GM12878 (cell line): Measurements from ENCODE around the gene ITIH6. TPM values are rescaled to one million over a fixed set of nuclear protein-coding genes. Genes with fewer than 3 reads are reported as not detected.

Experiments used
- ATAC-seq: fragments of 200-7000 bp; cut with Tn5 transposase; 3 replicates; pipeline ENCODE4 v1.9.1; 2020; ENCODE audit warnings: mild to moderate bottlenecking, moderate library complexity
- BruUV-seq: library from RNA; stranded (reverse); fragments of 400-500 nt; replicated peaks from 2 replicates; lab custom pipeline; 2021; lab: Mats Ljungman, UMichigan
- CTCF ChIA-PET: fragments of 300-600 bp; sonication (Branson Sonifier 250); formaldehyde crosslinking; extraction: SDS; loops from one replicate; lab custom pipeline; 2021; ENCODE audit warnings: inconsistent platforms; lab: Yijun Ruan, JAX
- POLR2A ChIA-PET: fragments of 350-600 bp; formaldehyde crosslinking; extraction: SDS; loops from one replicate; lab custom pipeline; 2021; ENCODE audit warnings: inconsistent platforms; lab: Charles Lee
- RAD21 ChIA-PET: fragments of 300-600 bp; sonication (Branson Sonifier 250); formaldehyde crosslinking; loops from one replicate; lab custom pipeline; 2023; ENCODE audit warnings: antibody characterized with exemption; ENCODE audit not compliant: unreplicated experiment; lab: Charles Lee
- SMC1A ChIA-PET: fragments of 300-600 bp; sonication (Branson Sonifier 250); formaldehyde crosslinking; loops from one replicate; lab custom pipeline; 2023; ENCODE audit not compliant: unreplicated experiment, uncharacterized antibody; lab: Charles Lee
- DNase-seq: peaks from one replicate; pipeline ENCODE4 v3.0.0-alpha.2; 2011; ENCODE audit warnings: low read depth, low spot score
- FAIRE-seq: peaks from 3 replicates; lab custom pipeline; 2011; peaks lifted over from hg19 to GRCh38; lab: Jason Lieb, UNC
- H2AFZ ChIP-seq: 2 replicates; pipeline ENCODE4 v1.6.0; 2011; ENCODE audit warnings: low read depth, low read length, control low read depth; ENCODE audit not compliant: control insufficient read depth
- H3K27ac ChIP-seq: 2 replicates; pipeline ENCODE4 v1.5.1; 2011; ENCODE audit warnings: control low read depth; ENCODE audit not compliant: control insufficient read depth, insufficient read depth
- H3K27me3 ChIP-seq, 2 experiments: replicated peaks in 1 of 2; 2 replicates each; pipeline versions ENCODE4 v1.6.0 to v1.6.1; 2011; ENCODE audit warnings: low read length in 1 of 2; ENCODE audit not compliant: control insufficient read depth in 2 of 2, insufficient read depth in 2 of 2
- H3K36me3 ChIP-seq, 2 experiments: 2 replicates each; pipeline ENCODE4 v1.5.1; 2011; ENCODE audit warnings: low read length in 1 of 2; ENCODE audit not compliant: control insufficient read depth in 2 of 2, insufficient read depth in 2 of 2
- H3K4me1 ChIP-seq: 2 replicates; pipeline ENCODE4 v1.6.1; 2011; ENCODE audit warnings: mild to moderate bottlenecking, low read length, moderate library complexity, mixed read lengths; ENCODE audit not compliant: control insufficient read depth, insufficient read depth
- H3K4me2 ChIP-seq: 2 replicates; pipeline ENCODE4 v1.6.0; 2011; ENCODE audit warnings: control low read depth; ENCODE audit not compliant: control insufficient read depth, insufficient read depth
- H3K4me3 ChIP-seq: fragments of 200-600 bp; sonication (generic); 2 replicates; pipeline ENCODE4 v1.5.1; 2016
- H3K79me2 ChIP-seq: 2 replicates; pipeline ENCODE4 v1.6.0; 2011; ENCODE audit warnings: low read length; ENCODE audit not compliant: control insufficient read depth, insufficient read depth
- H3K9ac ChIP-seq: 2 replicates; pipeline ENCODE4 v1.8.0; 2011; ENCODE audit warnings: low read length, control low read depth, mixed read lengths; ENCODE audit not compliant: control insufficient read depth, insufficient read depth
- H3K9me3 ChIP-seq: replicated peaks from 3 replicates; pipeline ENCODE4 v1.5.1; 2011; ENCODE audit warnings: mild to moderate bottlenecking, low read length; ENCODE audit not compliant: control insufficient read depth, insufficient read depth
- H4K20me1 ChIP-seq: 2 replicates; pipeline ENCODE4 v1.6.0; 2011; ENCODE audit not compliant: control insufficient read depth, insufficient read depth
- EP300 ChIP-seq, 2 experiments: fragments of 150-350 bp in 1 of 2; IDR thresholded peaks; 2 replicates each; pipeline ENCODE4 v1.6.1; 2011 to 2012; ENCODE audit warnings: low read depth in 2 of 2, low read length in 2 of 2, borderline replicate concordance in 1 of 2, improper control_type of control experiment in 1 of 2, inconsistent platforms in 1 of 2; ENCODE audit not compliant: control insufficient read depth in 1 of 2
- GABPA ChIP-seq: IDR thresholded peaks from 2 replicates; pipeline ENCODE4 v1.6.1; 2014; ENCODE audit warnings: antibody characterized with exemption, low read depth, mild to moderate bottlenecking, inconsistent platforms
- MXI1 ChIP-seq: fragments of 150-350 bp; IDR thresholded peaks from 2 replicates; pipeline ENCODE4 v1.6.1; 2011; ENCODE audit warnings: low read depth, mild to moderate bottlenecking, inconsistent platforms, low read length, improper control_type of control experiment
- PML ChIP-seq: IDR thresholded peaks from 2 replicates; pipeline ENCODE4 v1.6.1; 2012; ENCODE audit warnings: low read length, inconsistent platforms
- RB1 ChIP-seq: fragments of 450-650 bp; formaldehyde crosslinking; IDR thresholded peaks from 2 replicates; pipeline ENCODE4 v1.6.1; 2017; ENCODE audit warnings: mild to moderate bottlenecking, borderline replicate concordance
- SMAD1 ChIP-seq: fragments of 450-650 bp; IDR thresholded peaks from 2 replicates; pipeline ENCODE4 v1.6.1; 2018; ENCODE audit warnings: mild to moderate bottlenecking, low read depth; ENCODE audit not compliant: partially characterized antibody
- ZBED1 ChIP-seq: IDR thresholded peaks from 2 replicates; pipeline ENCODE4 v1.6.1; 2016; ENCODE audit warnings: borderline replicate concordance
- ZBTB4 ChIP-seq: fragments of 450-650 bp; formaldehyde crosslinking; IDR thresholded peaks from 2 replicates; pipeline ENCODE4 v1.4.0; 2022; ENCODE audit warnings: mild to moderate bottlenecking, moderate library complexity
- WGBS: methylation state at CpG from one replicate; pipeline ENCODE4 v1.1.6; 2016; ENCODE audit warnings: low lambda C conversion rate; ENCODE audit not compliant: insufficient replicate concordance, insufficient coverage; ENCODE audit errors: missing lambda C conversion rate; 5-methylcytosine and 5-hydroxymethylcytosine counted together
- in situ Hi-C: fragments of 300-500 bp; cut with MboI; formaldehyde crosslinking; loops from 9 replicates; pipeline ENCODE4 v1.14.3; 2018; ENCODE audit warnings: mixed read lengths
- intact Hi-C: fragments of 100-400 bp; cut with micrococcal nuclease; formaldehyde crosslinking; loops from one replicate; pipeline ENCODE4 v1.14.2; 2022; ENCODE audit not compliant: unreplicated experiment
- polyA plus RNA-seq, 11 experiments: library from polyadenylated mRNA; depleted of rRNA in 4 of 11; unstranded in 6 of 11; stranded (reverse) in 5 of 11; fragments of >200 nt; fragmentation: Nextera tagmentation in 4 of 11; fragmentation: Illumina TruSeq in 1 of 11; extraction: Ambion mirVana in 4 of 11; extraction: Trizol in 1 of 11; gene quantifications; 1 replicate in 1 of 11; 2 replicates in 10 of 11; pipeline versions ENCODE4 v1.2.1 to v1.2.3, GENCODE V29; 2011 to 2016; ENCODE audit warnings: inconsistent platforms in 2 of 11, missing spikeins in 2 of 11, low read depth in 1 of 11
- total RNA-seq, 4 experiments: library from RNA; depleted of rRNA in 3 of 4; stranded (reverse); fragments of >200 nt in 3 of 4; fragmentation: Illumina TruSeq in 1 of 4; extraction: Trizol in 1 of 4; gene quantifications; 2 replicates each; pipeline versions ENCODE4 v1.2.1 to v1.2.3, GENCODE V29; 2013 to 2021
- TF ChIP-seq, protein P1 (sequence below): fragments of 450-650 bp; IDR thresholded peaks from 2 replicates; pipeline ENCODE4 v1.6.1; 2018; ENCODE audit warnings: mild to moderate bottlenecking, low read depth, moderate library complexity; ENCODE audit not compliant: partially characterized antibody
- TF ChIP-seq, protein P2 (sequence below): IDR thresholded peaks from 2 replicates; pipeline ENCODE4 v1.6.1; 2012; ENCODE audit warnings: low read length, inconsistent platforms

Gene ITIH6
- total and polyA plus RNA-seq, 10 of the 15 experiments (the other 5 are each of a cell fraction or from before 2014, with no cell fraction given), result not detected

DNA sequence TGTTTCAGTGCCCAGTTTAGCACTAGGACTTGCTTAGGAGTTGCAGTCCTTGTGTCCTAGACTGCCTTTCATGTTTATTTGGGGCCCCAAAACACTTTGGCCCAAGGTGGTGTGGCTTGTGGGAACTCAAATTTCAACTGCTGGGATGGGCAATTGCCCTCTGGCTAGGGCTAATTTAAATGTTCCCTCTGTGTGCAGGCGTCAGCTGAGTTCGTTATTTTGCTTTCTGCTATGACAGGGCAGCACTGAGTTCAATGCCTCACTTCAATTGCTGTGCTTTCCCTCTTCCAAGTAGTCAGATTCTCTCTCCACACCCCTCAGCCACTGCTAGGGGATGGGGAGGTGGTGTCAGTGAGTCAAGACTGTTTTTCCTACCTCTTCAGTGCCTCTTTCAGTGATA is 51.1 kb downstream of the ITIH6 start (continued):
- TF ChIP-seq, protein P1, sequence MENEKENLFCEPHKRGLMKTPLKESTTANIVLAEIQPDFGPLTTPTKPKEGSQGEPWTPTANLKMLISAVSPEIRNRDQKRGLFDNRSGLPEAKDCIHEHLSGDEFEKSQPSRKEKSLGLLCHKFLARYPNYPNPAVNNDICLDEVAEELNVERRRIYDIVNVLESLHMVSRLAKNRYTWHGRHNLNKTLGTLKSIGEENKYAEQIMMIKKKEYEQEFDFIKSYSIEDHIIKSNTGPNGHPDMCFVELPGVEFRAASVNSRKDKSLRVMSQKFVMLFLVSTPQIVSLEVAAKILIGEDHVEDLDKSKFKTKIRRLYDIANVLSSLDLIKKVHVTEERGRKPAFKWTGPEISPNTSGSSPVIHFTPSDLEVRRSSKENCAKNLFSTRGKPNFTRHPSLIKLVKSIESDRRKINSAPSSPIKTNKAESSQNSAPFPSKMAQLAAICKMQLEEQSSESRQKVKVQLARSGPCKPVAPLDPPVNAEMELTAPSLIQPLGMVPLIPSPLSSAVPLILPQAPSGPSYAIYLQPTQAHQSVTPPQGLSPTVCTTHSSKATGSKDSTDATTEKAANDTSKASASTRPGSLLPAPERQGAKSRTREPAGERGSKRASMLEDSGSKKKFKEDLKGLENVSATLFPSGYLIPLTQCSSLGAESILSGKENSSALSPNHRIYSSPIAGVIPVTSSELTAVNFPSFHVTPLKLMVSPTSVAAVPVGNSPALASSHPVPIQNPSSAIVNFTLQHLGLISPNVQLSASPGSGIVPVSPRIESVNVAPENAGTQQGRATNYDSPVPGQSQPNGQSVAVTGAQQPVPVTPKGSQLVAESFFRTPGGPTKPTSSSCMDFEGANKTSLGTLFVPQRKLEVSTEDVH, result no peak
- TF ChIP-seq, protein P2, sequence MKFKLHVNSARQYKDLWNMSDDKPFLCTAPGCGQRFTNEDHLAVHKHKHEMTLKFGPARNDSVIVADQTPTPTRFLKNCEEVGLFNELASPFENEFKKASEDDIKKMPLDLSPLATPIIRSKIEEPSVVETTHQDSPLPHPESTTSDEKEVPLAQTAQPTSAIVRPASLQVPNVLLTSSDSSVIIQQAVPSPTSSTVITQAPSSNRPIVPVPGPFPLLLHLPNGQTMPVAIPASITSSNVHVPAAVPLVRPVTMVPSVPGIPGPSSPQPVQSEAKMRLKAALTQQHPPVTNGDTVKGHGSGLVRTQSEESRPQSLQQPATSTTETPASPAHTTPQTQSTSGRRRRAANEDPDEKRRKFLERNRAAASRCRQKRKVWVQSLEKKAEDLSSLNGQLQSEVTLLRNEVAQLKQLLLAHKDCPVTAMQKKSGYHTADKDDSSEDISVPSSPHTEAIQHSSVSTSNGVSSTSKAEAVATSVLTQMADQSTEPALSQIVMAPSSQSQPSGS, result no peak
- no peak for TF ChIP-seq PML
- TF ChIP-seq RB1, result no peak
- no peak for TF ChIP-seq GABPA
- no peak for TF ChIP-seq MXI1
- TF ChIP-seq, all 136 proteins: peak for 0

- intact Hi-C loops (no loop called here), in situ Hi-C loops (no loop called here)
- Histone ChIP-seq H3K36me3 (no peaks in the 10 kb centered on the region), H3K4me2 (no peak overlapping the region), H3K4me1 (no peaks in the 10 kb centered on the region), H3K9me3 (no peaks in the 10 kb centered on the region), H3K27ac (no peak overlapping the region), H3K9ac (no peak overlapping the region), H3K79me2 (no peaks in the 10 kb centered on the region), H3K27me3 (no peaks in the 10 kb centered on the region), H4K20me1 (no peaks in the 10 kb centered on the region), H3K4me3 (no peak overlapping the region), H2AFZ (no peak overlapping the region)
- TF ChIP-seq ZBTB4 (CRISPR knock-in tag), result no peak
- no peak for TF ChIP-seq SMAD1
- no peak for TF ChIP-seq ZBED1
- TF ChIP-seq EP300 (IDR thresholded peaks at IDR 0.05; ENCODE audit: borderline replicate concordance in 1 of 2, control insufficient read depth in 1 of 2, low read depth in 2 of 2, low read length in 2 of 2), result no peak
- SMC1A ChIA-PET, result no interaction called here
- WGBS, result 18% methylated on average over 2 of the region's 2 CpGs
- POLR2A ChIA-PET, result no interaction called here
- no peak for FAIRE-seq
- CTCF ChIA-PET, result no interaction called here
- no TSS peak for BruUV-seq
- ATAC-seq, result no peak
- DNase-seq, result no peak
- RAD21 ChIA-PET, result no interaction called here
Observed at GRCh38 chrX:54745676-54746075, 52.4 kb downstream of the ITIH6 start.
